Measurements from ENCODE around the gene FER.
"Not testable (repeated sequence)": the region's sequence is repeated elsewhere in the genome, so short reads cannot be mapped to it uniquely, and the experiment has no call there.

Gene FER

DNA sequence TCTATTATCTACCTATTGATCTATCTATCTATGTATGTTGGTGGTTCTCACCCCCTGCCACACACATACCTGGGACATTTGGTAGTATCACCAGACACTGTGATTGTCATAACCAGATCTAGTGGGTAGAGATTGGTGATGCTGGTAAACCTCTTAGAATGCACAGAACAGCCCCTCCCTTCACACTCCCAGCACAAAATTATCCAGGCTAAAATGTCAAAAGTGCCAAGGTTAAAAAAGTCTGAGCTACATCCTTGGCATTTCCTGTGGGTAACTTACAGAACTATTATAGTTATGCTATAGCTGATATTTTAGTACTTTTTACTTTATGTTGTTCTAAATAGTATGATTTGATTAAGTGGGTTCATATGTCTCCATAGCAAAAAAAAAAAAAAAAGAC, 151.0 kb downstream of the FER start:
- DNase-seq: no peak

DNA sequence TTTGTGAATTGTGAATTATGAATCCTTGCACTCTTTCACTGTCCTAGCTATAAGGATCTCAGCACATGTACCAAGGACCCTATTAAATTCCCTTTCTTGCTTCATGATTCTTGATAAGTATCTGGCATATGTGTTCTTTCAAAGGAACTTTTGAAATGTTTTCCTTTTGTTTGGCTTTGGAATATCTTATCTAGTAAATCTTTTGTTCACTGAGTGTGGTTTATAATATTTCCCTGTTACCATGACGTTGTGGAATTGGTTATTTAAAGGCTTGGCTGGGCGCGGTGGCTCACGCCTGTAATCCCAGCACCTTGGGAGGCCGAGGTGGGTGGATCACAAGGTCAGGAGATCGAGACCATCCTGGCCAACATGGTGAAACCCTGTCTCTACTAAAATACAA, 151.5 kb downstream of the FER start:
- not testable (repeated sequence) for DNase-seq

DNA sequence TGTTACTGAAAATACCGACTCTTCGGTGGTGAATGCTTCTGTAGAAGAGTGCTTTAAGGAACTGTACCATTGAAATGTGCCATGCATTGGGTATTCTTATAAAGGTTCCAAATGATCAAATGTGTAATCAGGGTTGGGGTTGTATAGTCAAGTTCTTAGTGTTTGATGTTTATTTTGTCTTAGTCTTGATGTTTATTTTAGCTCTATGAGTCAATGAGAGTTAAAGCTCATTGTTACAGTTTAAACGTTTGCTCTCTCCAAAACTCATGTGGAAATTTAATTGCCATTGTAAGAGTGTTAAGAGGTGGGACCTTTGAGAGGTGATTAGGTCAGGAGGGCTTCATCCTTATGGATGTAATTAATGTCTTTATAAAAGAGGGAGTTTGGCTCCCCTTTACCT, 153.0 kb downstream of the FER start:
- no peak for DNase-seq

DNA sequence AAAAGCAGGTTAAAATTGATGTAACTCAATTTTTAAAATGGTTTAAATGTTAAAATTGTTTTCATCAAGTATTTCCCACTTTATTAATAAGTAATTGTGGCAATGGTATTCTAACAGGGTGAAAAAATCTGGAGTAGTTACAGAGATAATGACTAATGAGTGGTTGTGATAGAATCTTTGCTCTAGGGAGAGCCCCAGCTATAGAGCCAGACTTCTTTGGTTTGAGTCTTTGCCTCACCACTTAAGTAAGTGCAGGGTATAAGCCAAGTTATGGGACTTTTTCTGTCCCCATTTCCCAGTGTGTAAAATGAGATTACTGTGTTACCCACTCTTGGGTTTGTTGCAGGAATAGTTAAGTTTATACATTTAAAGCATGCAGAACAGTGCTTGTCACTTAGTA, 158.1 kb downstream of the FER start:
- no peak for DNase-seq

DNA sequence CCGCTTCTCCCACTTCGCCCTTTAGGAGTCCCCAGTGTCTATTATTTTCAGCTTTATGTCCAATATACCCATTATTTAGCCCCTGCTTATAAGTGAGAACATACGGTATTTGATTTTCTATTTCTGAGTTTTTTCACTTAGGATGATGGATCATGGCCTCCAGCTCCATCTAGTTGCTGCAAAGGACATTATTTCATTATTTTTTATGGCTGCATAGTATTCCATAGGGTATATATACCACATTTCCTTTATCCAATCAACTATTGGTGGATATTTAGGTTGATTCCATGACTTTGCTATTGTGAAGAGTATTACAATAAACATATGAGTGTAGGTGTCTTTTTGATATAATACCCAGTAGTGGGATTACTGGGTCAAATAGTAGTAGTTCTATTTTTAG, 162.9 kb downstream of the FER start:
- no peak for DNase-seq

DNA sequence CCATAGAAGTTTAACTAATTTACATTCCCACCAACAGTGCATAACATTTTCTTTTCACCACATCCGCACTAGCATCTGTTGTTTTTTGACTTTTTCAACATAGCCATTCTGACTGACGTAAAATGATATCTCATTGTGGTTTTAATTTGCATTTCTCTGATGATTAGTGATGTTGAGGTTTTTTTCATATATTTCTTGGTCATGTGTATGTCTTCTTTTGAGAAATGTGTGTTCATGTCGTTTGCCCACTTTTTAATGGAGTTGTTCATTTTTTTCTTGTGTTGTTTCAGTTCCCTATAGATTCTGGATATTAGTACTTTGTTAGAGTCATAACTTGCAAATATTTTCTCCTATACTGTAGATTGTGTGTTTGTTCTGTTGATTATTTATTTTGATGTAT, 163.4 kb downstream of the FER start:
- no peak for DNase-seq

DNA sequence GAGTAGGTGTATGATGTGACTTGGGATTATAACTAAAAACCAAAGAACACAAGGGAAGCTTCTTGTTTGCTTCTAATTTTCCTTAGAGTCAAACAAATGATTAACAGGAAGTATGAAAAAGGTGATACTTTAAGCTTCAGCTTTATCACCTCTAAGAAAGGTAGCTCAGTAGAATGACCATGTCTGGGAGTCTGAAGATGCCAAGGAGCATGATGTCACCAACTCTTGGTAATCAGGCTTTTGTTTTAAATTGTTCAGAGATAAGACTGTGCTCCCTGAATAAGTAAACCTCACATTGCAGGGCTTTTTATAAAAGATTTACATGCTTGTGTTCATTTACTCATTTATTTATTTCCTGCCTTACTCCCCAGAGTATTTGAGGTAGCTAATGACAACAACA, 169.9 kb downstream of the FER start:
- DNase-seq: no peak

DNA sequence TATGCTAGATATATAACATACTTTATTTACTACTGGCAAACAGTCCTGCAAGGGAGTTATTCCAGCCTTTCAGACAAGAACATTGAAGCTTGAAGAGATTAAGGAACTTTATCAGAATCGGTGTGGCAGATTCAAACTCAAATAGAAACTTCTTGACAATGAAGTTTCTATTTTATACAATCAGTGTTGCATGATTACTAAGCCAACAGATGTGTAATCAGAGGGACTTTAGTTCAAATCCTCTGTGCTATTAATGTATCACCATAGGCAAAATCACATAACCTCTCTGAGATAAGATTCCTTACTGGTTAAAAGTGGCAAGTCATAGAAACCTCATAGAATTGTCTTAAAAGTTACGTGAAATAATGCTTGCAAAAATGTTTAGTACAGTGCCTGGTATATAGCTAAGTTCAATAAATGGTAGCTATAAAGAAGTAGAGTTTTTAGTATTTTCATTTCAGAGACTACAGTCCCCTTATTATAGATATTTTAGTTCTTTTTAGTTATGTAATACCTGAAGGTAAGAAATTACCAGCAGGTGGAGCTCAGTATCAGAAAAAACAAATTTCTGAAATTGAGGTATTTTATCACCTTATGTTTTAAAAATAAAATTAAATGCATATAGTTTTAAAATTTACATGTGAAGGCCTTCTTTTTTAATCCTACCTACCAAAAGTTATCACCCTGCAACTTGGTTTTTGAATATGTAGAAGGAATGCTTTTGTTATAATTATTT, 172.1 kb downstream of the FER start:
- DNase-seq: no peak

DNA sequence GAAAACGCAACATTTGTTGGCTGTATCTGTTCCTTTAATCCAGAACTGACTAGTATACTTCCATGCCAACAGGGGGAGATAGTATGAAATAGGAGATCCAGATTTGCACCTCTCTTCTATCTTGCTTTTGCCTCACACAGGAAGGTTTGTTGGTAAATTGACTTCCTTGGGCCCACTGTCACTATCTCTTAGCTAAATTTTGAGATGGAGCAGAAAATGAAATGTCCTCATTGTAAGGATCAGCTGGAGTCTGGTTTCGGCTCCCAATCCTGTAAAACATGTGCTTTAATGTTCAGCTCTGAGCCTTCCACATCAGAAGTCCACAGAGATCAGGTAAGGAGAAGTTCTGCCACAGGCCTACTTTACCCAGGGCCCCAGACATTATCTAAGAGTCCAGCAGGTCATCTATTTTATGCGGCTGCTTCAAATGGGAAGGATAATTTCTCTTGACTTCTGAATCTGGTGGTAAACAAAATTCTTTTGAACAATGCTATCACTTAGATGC, 176.8 kb downstream of the FER start:
- no peak for DNase-seq

DNA sequence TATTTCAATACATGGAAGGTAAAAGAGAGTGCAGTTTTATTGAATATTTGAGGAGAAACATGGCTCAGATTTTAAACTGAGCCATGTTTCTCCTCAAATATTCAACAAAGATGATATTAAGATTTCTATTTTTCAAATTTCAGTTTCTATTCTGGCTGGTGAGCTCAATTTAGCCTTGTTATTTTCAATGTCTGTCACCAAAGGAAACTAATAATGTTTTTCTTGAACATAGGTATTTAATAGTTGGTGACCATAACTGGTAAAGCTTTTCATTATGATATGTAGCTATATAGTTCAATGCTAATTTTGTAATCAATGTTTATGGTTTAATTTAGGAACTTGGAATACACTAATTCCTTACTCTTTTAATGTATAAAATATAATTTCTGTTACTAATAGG, 177.4 kb downstream of the FER start:
- no peak for DNase-seq

DNA sequence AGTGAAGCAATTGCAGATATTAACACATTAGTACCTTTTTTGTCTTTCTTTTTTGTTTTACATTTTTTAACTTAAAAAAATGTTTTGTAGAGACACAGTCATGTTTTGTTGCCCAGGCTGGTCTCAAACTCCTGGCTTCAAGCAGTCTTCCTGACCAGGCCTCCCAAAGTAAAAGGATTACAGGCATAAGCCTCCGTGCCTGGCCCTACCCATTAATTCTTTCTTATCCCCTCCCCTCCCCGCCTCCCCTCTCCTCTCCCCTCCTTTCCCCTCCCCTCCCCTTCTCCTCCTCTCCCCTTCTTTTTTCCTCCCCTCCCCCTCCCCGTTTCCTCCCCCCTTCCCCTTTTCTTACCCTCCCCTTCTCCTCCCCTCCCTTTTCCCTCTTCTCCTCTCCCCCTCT, 182.4 kb downstream of the FER start:
- DNase-seq: no peak

DNA sequence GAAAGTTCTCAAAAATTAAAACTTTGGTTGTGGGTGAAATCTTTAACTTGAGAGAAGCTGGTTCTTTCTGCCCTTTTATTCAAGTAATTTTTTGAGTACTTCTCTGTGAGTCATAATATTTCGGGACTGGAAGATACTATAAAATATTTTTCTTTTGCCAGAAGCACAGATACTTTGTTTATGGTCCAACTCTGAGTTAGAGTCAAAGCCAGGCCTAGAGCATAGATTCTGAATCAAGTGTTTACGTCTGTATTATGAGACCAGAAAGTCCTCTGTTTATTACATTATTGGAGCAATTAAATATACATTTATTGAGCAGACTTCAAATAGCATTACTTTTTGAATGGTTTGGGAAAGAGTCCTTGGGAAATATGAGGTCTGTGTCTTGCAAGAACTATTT, 187.9 kb downstream of the FER start:
- DNase-seq: no peak

DNA sequence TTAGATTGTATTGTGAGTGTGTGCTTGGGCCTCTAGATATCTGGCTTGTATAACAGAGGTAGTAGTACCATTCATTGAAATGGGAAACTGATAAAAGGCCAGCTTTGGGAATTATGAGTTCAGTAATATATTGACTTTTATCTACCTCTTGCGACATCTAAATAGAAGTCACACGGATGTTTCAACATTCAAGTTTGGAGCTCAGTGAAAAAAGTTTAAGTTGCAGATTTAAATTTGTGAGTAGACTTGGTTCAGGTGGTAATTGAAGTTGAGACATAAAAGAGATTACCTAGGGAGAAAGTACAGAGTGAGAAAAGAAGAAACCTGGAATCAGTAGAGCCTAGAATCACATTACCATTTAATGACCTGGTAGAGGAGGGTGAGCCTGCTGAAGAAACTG, 189.5 kb downstream of the FER start:
- DNase-seq: no peak

DNA sequence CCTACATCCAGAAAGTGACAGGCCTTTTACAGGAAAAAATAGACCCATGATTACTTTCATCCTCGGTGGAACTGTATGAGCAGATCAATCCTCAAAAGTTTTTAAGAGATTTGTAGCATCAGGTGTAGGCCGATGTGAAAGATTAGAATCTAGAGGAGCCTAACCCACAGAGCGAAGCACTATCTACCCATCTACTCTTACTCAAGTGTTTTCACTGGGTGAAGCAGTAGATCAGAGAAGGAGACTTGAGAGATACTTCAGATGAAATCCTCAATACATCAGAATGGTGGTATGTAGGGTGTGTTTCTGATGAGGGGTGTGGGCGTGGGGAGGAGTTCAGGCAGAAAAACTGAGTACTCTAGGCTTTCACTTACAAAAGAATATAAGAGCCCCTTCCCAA, 192.8 kb downstream of the FER start:
- no peak for DNase-seq

DNA sequence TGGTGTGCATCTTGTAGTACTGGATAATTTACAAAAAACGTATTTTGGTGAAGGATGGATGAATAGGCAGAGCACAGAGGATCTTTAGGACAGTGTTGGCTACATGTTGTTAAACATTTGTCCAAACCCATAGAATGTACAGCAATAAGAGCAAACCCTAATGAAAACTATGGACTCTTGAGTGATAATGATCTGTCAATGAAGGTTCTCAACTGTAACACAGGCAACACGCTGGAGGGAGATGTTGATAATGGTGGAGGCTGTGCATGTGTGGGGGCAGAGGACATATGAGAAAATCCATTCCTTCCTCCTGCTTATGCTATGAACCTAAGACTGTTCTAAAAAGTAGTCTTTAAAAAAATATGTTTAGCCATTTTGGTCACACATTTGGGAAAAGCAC, 194.0 kb downstream of the FER start:
- DNase-seq: no peak

DNA sequence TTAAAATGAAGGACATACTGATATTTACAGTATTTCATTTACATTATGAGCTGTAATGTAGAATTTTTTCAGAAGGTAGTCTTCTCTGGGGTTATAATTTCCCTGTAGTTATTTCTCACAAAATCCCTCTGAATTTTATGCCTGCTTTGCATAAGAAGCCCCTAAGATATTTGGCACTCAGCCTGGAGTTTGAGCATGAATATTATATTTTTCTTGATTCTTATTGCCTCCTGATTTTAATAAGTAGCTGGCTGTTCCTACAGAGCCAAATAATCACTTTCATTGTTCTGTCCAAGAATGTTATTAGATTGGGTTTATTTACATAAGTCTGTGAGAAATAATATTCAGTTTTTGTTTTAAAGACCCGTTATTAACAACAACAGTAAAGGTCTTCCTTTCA, 195.0 kb downstream of the FER start:
- no peak for DNase-seq

DNA sequence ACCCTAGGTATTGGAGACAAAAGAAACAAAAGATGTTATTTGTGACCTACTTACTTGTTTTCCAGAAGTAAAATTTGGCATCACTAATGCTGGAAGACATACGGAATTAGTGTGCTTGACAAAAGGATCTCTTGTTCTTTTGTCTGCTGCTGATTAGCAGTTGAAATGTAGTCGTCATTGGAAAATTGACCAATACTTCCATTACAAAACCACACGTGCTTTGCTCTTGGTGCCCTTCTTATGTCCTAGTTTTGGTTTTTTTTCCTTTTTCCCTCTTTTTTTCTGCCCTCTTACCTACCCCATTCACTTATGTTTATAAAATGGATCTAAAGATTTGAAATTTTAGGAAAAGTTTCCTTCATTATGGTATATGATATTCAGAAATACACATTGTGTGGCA, 197.4 kb downstream of the FER start:
- no peak for DNase-seq

DNA sequence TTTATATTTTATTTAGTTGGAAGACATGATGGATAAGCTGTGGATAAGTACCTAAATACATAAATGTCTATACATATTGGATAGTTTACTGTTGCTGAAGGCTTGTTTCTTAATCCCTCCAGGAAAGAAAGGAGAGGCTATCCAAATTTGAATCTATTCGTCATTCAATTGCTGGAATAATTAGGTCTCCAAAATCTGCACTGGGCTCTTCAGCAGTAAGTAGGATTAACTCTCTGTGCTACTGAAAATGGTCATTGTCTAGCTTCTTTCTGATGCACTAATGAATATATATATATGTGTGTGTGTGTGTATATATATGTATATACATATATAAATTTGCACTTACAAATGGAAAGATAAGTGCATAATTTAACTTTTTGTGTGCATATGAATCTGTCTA, 198.3 kb downstream of the FER start:
- no peak for DNase-seq

DNA sequence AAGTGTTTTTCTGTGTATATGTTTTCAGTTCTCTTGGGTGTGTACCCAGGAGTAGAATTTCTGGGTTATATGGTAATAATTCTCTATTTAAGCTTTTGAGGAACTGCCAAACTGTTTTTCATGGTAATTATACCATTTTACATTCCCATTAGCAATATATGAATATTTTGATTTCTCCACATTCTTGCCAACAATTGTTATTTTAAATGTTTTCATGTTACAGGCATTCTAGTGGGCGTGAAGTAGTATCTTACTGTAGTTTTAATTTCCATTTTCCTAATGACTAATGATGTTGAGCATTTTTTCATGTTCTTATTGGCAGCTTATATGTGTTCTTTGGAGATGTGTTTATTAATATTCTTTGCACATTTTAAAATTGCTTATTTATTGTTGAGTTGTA, 199.5 kb downstream of the FER start:
- no peak for DNase-seq

DNA sequence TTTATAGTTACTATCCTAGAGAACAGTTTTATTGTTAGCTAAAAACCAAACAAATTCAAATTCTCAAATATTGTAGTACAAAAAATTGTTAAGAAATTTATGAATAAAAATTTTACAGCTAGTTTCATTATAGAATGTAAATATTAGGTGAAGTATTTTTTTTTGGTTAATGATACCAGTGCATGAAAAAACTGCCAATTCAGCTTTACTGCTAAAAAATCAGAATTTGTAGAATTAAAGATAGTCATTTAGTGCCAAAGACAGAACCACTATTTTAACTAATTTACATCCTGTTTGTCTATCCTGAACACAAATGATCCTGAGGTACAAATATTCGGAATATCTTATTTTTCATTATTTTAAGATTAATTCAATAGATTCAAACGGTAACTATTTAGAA, 202.6 kb downstream of the FER start:
- no peak for DNase-seq

DNA sequence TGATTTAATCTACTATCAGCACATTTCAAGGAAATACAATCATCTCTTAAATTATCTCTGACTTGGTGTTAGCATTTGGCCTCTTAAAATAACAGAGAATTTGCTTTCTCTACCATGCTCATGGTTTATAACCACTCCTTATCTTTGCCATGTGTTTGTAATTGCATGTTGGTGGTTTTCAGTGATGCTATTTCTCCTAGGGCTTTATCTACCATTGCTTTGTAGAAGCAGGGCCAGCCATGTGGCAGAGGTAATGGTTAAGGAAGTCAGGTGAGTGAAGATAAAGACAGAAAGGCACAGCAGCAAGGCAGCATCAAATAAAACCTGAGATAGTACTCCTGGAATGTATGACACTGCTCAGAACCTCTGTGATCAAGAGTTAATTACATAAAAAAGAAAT, 206.2 kb downstream of the FER start:
- DNase-seq: no peak

DNA sequence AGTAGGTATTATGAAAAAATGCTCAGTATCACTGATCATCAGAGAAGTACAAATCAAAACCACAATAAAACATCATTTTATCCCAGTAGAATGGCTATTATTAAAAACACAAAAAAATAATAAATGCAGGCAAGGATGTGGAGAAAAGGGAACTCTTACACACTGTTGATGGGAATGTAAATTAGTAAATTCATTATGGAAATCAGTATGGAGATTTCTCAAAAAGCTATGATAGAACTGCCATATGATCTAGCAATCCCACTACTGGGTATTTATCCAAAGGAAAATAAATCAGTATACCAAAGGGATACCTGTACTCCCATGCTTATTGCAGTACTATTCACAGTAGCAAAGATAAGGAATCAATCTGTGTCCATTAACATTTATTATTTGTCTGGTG, 209.6 kb downstream of the FER start:
- DNase-seq: no peak

DNA sequence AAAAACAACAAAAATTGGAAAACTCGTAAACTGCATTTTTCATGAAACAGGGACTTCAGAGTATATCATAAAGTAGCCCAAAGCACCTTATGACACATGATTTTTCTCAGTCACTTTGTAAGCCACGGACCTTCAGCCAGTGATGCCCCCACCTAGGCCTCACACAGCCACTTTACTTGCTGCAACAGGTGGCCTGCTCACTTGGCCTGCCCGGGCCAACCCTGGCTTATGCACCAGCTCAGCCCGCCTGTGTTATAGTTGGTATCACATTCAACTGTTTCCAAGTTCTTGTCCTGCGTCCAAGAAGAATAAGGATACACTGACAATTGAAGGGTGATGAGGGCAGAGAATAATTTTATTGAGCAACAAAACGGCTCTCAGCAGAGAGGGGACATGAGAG, 219.2 kb downstream of the FER start:
- DNase-seq: no peak

DNA sequence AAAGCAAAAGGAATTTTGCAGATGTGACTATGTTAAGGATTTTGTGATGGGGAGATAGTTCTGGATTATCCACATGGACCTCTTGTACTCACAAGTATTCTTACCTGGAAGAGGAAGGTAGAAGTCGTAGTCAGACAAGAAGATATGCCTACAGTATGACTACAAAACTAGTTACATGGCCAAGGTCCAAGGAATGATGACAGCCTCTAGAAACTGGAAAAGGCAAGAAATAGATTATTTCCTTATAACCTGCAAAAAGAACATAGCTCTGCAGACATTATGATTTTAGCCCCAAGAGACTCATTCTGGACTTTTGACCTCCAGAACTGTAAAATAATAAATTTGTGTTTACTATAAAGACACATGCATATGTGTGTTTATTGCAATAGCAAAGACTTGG, 226.9 kb downstream of the FER start:
- no peak for DNase-seq

DNA sequence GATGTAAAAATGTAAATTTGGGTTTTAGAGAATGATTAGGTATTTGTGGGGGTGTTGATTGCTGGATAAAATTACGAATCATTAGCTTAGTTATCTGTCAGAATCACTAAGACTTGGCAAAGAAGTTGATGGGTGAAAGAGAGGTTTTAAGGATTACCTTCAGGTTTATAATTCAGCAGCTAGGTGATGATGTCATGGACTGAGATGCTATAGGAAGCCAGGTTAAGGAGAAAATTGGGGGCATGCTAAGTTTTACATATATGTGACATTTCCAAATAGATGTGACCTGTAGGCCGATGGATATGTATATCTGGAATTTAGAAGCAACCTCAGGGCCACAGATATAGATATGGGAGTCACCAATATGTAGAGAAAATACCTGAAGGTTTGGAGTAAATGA, 228.0 kb downstream of the FER start:
- no peak for DNase-seq

Measured in stimulated activated CD4-positive, alpha-beta T cell treated with anti-CD3 and anti-CD28 coated beads, Interleukin-1b, Interleukin-23, amount 100 ng/mL, for 48 hours (primary cell).